HCT116 (cell line): ENCODE data around the gene MAMLD1. TPM values are rescaled to one million over a fixed set of nuclear protein-coding genes. Genes with fewer than 3 reads are reported as not detected.

ENCODE experiments used
- ATAC-seq: fragments of 200-7000 bp; cut with Tn5 transposase; 2 replicates; pipeline ENCODE4 v1.9.1; 2020; ENCODE audit warnings: mild to moderate bottlenecking, moderate library complexity
- BruUV-seq: library from RNA; stranded (reverse); fragments of 400-500 nt; replicated peaks from 2 replicates; lab custom pipeline; 2021; lab: Mats Ljungman, UMichigan
- CTCF ChIA-PET: fragments of 300-600 bp; sonication (Branson Sonifier 250); formaldehyde crosslinking; loops from one replicate; lab custom pipeline; 2021; ENCODE audit warnings: antibody characterized with exemption; lab: Charles Lee
- POLR2A ChIA-PET: fragments of 300-600, 350-600 bp; sonication (Branson Sonifier 250); formaldehyde crosslinking; loops from one replicate; lab custom pipeline; 2021; ENCODE audit warnings: antibody characterized with exemption; lab: Charles Lee
- RAD21 ChIA-PET, 2 experiments: fragments of 300-600 bp; sonication (Branson Sonifier 250); formaldehyde crosslinking; loops; one replicate each; lab custom pipeline; 2023; ENCODE audit warnings: low total read pairs in 2 of 2; ENCODE audit not compliant: uncharacterized antibody in 2 of 2, unreplicated experiment in 2 of 2, low non-redundant PET in 1 of 2; lab: Charles Lee
- DNase-seq: peaks from one replicate; pipeline ENCODE4 v3.0.0-alpha.2; 2010; ENCODE audit warnings: low read depth, low spot score
- H2AFZ ChIP-seq: fragments of 200-600 bp; shearing (Covaris generic), sonication (generic); 2 replicates; pipeline ENCODE4 v1.6.1; 2017; ENCODE audit warnings: low read depth, mixed run types, mixed read lengths, antibody characterized with exemption, low read length; ENCODE audit not compliant: poor library complexity, severe bottlenecking
- H3K27ac ChIP-seq: 2 replicates; pipeline ENCODE4 v1.5.1; 2012; ENCODE audit warnings: low read depth, low read length
- H3K27me3 ChIP-seq: fragments of 200-600 bp; sonication (generic); 2 replicates; pipeline ENCODE4 v1.6.1; 2016; ENCODE audit warnings: mixed run types, low read length, mixed read lengths; ENCODE audit not compliant: insufficient read depth
- H3K36me3 ChIP-seq, 2 experiments: fragments of 200-500 bp in 1 of 2; fragments of 200-600 bp in 1 of 2; sonication (Bioruptor generic) in 1 of 2; sonication (generic) in 1 of 2; 2 replicates each; pipeline versions ENCODE4 v1.5.1 to v1.6.1; 2014 to 2016; ENCODE audit warnings: low read length in 2 of 2, inconsistent platforms in 1 of 2, mixed read lengths in 1 of 2, mixed run types in 1 of 2; ENCODE audit not compliant: insufficient read depth in 2 of 2, control insufficient read depth in 1 of 2
- H3K4me1 ChIP-seq, 2 experiments: fragments of 200-600 bp in 1 of 2; sonication (generic) in 1 of 2; 2 replicates each; pipeline versions ENCODE4 v1.5.1 to v1.6.1; 2012 to 2017; ENCODE audit warnings: low read length in 2 of 2, inconsistent platforms in 1 of 2, mild to moderate bottlenecking in 1 of 2, mixed read lengths in 1 of 2, mixed run types in 1 of 2, moderate library complexity in 1 of 2; ENCODE audit not compliant: insufficient read depth in 2 of 2, control insufficient read depth in 1 of 2
- H3K4me2 ChIP-seq: fragments of 200-600 bp; sonication (generic); 2 replicates; pipeline ENCODE4 v1.6.1; 2017; ENCODE audit warnings: mixed run types, low read length, mixed read lengths
- H3K4me3 ChIP-seq, 2 experiments: fragments of 200-600 bp in 1 of 2; sonication (generic) in 1 of 2; replicated peaks in 1 of 2; 2 replicates each; pipeline ENCODE4 v1.5.1; 2011 to 2016; ENCODE audit warnings: low read length in 2 of 2, control low read depth in 1 of 2, low read depth in 1 of 2, mild to moderate bottlenecking in 1 of 2, mixed read lengths in 1 of 2, mixed run types in 1 of 2
- H3K79me2 ChIP-seq: fragments of 200-600 bp; sonication (generic); 2 replicates; pipeline ENCODE4 v1.6.1; 2017; ENCODE audit warnings: mild to moderate bottlenecking, mixed run types, low read length, moderate library complexity, mixed read lengths; ENCODE audit not compliant: insufficient read depth
- H3K9ac ChIP-seq: fragments of 200-600 bp; sonication (generic); 2 replicates; pipeline ENCODE4 v1.6.1; 2016; ENCODE audit warnings: low read length, mixed read lengths
- H3K9me2 ChIP-seq: fragments of 200-600 bp; sonication (generic), shearing (Covaris generic); 2 replicates; pipeline ENCODE4 v1.6.1; 2017; ENCODE audit warnings: mixed run types, mild to moderate bottlenecking, moderate library complexity; ENCODE audit not compliant: insufficient read depth
- H3K9me3 ChIP-seq, 2 experiments: fragments of 200-500 bp in 1 of 2; fragments of 200-600 bp in 1 of 2; sonication (Bioruptor generic) in 1 of 2; sonication (generic) in 1 of 2; 2 replicates each; pipeline ENCODE4 v1.6.1; 2014 to 2017; ENCODE audit warnings: low read length in 2 of 2, mixed read lengths in 2 of 2, inconsistent platforms in 1 of 2, low read depth in 1 of 2, mild to moderate bottlenecking in 1 of 2, mixed run types in 1 of 2, moderate library complexity in 1 of 2; ENCODE audit not compliant: control insufficient read depth in 1 of 2, insufficient read depth in 1 of 2
- H4K20me1 ChIP-seq: fragments of 200-600 bp; sonication (generic), shearing (Covaris generic); 2 replicates; pipeline ENCODE4 v1.6.1; 2017; ENCODE audit warnings: mixed run types, mild to moderate bottlenecking, moderate library complexity; ENCODE audit not compliant: insufficient read depth
- EZH2 ChIP-seq: fragments of 200-600 bp; sonication (generic); IDR thresholded peaks from 2 replicates; pipeline ENCODE4 v1.6.1; 2017; ENCODE audit warnings: antibody characterized with exemption, mixed run types
- EZH2phosphoT487 ChIP-seq: fragments of 200-600 bp; IDR thresholded peaks from 2 replicates; pipeline ENCODE4 v1.6.1; 2018; ENCODE audit warnings: antibody characterized with exemption, borderline replicate concordance
- FOSL1 ChIP-seq: IDR thresholded peaks from 2 replicates; pipeline ENCODE4 v1.6.1; 2012; ENCODE audit warnings: low read depth
- JUND ChIP-seq: IDR thresholded peaks from 2 replicates; pipeline ENCODE4 v1.6.1; 2012
- POLR2AphosphoS5 ChIP-seq: IDR thresholded peaks from 2 replicates; pipeline ENCODE4 v1.6.1; 2011; ENCODE audit warnings: mild to moderate bottlenecking, low read depth, low read length, moderate library complexity
- ZNF274 ChIP-seq: fragments of 200-500 bp; sonication (Bioruptor generic); IDR thresholded peaks from 2 replicates; pipeline ENCODE4 v1.6.1; 2014; ENCODE audit warnings: mild to moderate bottlenecking, low read depth, low read length, inconsistent platforms
- intact Hi-C: fragments of 100-400 bp; cut with micrococcal nuclease; formaldehyde crosslinking; loops from 2 replicates; pipeline ENCODE4 v1.10.0; 2022
- total RNA-seq: library from RNA; stranded (reverse); gene quantifications from one replicate; pipeline ENCODE4 v1.2.1, GENCODE V29; 2021; ENCODE audit not compliant: unreplicated experiment
- TF ChIP-seq, protein P1 (sequence below): IDR thresholded peaks from 2 replicates; pipeline ENCODE4 v1.6.1; 2012
- TF ChIP-seq, protein P2 (sequence below): IDR thresholded peaks from 2 replicates; pipeline ENCODE4 v1.6.1; 2012; ENCODE audit warnings: low read depth
- TF ChIP-seq, protein P3 (sequence below): IDR thresholded peaks from 2 replicates; pipeline ENCODE4 v1.6.1; 2012
- TF ChIP-seq, protein P4 (sequence below): IDR thresholded peaks from 2 replicates; pipeline ENCODE4 v1.6.1; 2011; ENCODE audit warnings: mild to moderate bottlenecking, low read length, moderate library complexity; ENCODE audit not compliant: insufficient replicate concordance; ENCODE audit errors: extremely low read depth
- TF ChIP-seq, protein P5 (sequence below), 3 experiments: fragments of 200-600 bp in 1 of 3; sonication (generic) in 1 of 3; IDR thresholded peaks in 2 of 3; conservative IDR thresholded peaks in 1 of 3; 2 replicates each; pipeline ENCODE4 v1.5.1; 2012 to 2017; ENCODE audit warnings: low read depth in 2 of 3, low read length in 2 of 3, antibody characterized with exemption in 1 of 3, borderline replicate concordance in 1 of 3, control low read depth in 1 of 3, mild to moderate bottlenecking in 1 of 3, mixed read lengths in 1 of 3, mixed run types in 1 of 3, moderate library complexity in 1 of 3; ENCODE audit not compliant: insufficient read depth in 1 of 3

The MAMLD1 gene
- total RNA-seq, 1 experiment from 2014 or later: 3.6 TPM

DNA sequence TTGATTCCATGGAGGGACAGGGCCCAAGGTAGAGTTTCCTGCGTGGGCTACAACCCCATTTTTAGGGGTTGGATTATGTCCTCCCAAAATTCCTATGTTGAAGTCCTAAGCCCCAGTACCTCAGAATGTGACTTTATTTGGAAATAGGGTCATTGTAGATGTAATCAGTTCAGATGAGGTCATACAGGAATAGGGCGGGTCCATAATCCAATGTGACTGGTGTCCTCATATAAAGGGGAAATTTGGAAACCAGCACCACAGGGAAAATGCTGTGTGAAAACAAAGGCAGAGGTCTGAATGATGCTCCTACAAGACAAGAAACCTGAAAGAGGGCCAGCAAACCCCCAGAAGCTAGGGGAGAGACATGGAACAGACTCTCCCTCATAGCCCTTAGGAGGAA lies 31.1 kb upstream of the MAMLD1 start:
- Histone ChIP-seq H3K4me3 (no peak overlapping the region), H3K9me2 (no peaks in the 10 kb centered on the region), H3K9ac (no peak overlapping the region), H2AFZ (no peak overlapping the region), H3K4me1 (no peaks in the 10 kb centered on the region), H3K27ac (no peak overlapping the region), H3K4me2 (no peak overlapping the region), H4K20me1 (no peaks in the 10 kb centered on the region), H3K9me3 (no peaks in the 10 kb centered on the region), H3K79me2 (no peaks in the 10 kb centered on the region), H3K27me3 (no peaks in the 10 kb centered on the region), H3K36me3 (no peaks in the 10 kb centered on the region)
- BruUV-seq: no TSS peak
- ChIA-PET POLR2A (no interaction called here), CTCF (no interaction called here), RAD21 (no interaction called here)
- no peak for ATAC-seq
- intact Hi-C loops: no loop called here
- no peak for DNase-seq
- TF ChIP-seq, protein P1, sequence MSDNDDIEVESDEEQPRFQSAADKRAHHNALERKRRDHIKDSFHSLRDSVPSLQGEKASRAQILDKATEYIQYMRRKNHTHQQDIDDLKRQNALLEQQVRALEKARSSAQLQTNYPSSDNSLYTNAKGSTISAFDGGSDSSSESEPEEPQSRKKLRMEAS: no peak
- TF ChIP-seq, protein P2, sequence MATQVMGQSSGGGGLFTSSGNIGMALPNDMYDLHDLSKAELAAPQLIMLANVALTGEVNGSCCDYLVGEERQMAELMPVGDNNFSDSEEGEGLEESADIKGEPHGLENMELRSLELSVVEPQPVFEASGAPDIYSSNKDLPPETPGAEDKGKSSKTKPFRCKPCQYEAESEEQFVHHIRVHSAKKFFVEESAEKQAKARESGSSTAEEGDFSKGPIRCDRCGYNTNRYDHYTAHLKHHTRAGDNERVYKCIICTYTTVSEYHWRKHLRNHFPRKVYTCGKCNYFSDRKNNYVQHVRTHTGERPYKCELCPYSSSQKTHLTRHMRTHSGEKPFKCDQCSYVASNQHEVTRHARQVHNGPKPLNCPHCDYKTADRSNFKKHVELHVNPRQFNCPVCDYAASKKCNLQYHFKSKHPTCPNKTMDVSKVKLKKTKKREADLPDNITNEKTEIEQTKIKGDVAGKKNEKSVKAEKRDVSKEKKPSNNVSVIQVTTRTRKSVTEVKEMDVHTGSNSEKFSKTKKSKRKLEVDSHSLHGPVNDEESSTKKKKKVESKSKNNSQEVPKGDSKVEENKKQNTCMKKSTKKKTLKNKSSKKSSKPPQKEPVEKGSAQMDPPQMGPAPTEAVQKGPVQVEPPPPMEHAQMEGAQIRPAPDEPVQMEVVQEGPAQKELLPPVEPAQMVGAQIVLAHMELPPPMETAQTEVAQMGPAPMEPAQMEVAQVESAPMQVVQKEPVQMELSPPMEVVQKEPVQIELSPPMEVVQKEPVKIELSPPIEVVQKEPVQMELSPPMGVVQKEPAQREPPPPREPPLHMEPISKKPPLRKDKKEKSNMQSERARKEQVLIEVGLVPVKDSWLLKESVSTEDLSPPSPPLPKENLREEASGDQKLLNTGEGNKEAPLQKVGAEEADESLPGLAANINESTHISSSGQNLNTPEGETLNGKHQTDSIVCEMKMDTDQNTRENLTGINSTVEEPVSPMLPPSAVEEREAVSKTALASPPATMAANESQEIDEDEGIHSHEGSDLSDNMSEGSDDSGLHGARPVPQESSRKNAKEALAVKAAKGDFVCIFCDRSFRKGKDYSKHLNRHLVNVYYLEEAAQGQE: no peak
- TF ChIP-seq, protein P3, sequence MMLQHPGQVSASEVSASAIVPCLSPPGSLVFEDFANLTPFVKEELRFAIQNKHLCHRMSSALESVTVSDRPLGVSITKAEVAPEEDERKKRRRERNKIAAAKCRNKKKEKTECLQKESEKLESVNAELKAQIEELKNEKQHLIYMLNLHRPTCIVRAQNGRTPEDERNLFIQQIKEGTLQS: no peak
- TF ChIP-seq JUND (no peak), FOSL1 (no peak)

DNA sequence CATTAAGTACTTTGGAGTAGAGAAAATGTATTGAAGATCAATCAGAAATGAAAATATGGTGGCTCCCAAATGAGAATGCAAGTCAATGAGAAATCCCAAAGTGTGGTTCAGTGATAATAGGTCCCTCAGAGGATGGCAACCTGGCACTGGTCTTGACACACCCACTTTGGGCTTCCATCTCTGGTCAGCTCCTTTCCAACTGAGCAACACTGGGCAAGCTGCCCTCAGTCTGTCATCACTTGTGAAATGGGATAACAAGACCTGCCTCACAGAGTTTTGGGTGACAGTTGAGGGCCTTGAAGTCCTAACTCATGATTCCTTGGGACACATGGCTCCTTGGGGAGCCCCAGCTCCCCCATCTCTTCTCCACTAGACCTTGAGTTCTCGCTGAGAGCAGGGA lies 29.0 kb upstream of the MAMLD1 start:
- CTCF ChIA-PET: no interaction called here
- no peaks in the 10 kb centered on the region for H3K9me2 ChIP-seq
- no peak for TF ChIP-seq EZH2
- TF ChIP-seq, protein P4, sequence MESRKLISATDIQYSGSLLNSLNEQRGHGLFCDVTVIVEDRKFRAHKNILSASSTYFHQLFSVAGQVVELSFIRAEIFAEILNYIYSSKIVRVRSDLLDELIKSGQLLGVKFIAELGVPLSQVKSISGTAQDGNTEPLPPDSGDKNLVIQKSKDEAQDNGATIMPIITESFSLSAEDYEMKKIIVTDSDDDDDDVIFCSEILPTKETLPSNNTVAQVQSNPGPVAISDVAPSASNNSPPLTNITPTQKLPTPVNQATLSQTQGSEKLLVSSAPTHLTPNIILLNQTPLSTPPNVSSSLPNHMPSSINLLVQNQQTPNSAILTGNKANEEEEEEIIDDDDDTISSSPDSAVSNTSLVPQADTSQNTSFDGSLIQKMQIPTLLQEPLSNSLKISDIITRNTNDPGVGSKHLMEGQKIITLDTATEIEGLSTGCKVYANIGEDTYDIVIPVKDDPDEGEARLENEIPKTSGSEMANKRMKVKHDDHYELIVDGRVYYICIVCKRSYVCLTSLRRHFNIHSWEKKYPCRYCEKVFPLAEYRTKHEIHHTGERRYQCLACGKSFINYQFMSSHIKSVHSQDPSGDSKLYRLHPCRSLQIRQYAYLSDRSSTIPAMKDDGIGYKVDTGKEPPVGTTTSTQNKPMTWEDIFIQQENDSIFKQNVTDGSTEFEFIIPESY: no peak
- TF ChIP-seq, protein P3: no peak
- TF ChIP-seq, protein P5, sequence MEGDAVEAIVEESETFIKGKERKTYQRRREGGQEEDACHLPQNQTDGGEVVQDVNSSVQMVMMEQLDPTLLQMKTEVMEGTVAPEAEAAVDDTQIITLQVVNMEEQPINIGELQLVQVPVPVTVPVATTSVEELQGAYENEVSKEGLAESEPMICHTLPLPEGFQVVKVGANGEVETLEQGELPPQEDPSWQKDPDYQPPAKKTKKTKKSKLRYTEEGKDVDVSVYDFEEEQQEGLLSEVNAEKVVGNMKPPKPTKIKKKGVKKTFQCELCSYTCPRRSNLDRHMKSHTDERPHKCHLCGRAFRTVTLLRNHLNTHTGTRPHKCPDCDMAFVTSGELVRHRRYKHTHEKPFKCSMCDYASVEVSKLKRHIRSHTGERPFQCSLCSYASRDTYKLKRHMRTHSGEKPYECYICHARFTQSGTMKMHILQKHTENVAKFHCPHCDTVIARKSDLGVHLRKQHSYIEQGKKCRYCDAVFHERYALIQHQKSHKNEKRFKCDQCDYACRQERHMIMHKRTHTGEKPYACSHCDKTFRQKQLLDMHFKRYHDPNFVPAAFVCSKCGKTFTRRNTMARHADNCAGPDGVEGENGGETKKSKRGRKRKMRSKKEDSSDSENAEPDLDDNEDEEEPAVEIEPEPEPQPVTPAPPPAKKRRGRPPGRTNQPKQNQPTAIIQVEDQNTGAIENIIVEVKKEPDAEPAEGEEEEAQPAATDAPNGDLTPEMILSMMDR (IDR thresholded peaks at IDR 0.05 in 2 of 3, conservative IDR thresholded peaks at IDR 0.05 in 1 of 3; ENCODE audit: borderline replicate concordance in 1 of 3, insufficient read depth in 1 of 3, low read depth in 2 of 3, low read length in 2 of 3): no peak
- TF ChIP-seq EZH2phosphoT487: no peak
- TF ChIP-seq POLR2AphosphoS5: no peak
- no peak for TF ChIP-seq FOSL1
- TF ChIP-seq ZNF274: no peak

More for the DNA sequence above, 29.0 kb upstream of the MAMLD1 start:
- Histone ChIP-seq H2AFZ (no peak overlapping the region), H3K79me2 (no peaks in the 10 kb centered on the region), H3K27ac (no peak overlapping the region), H3K4me3 (no peak overlapping the region), H3K9me3 (no peaks in the 10 kb centered on the region), H3K4me1 (no peaks in the 10 kb centered on the region), H3K27me3 (no peaks in the 10 kb centered on the region), H3K9ac (no peak overlapping the region), H3K36me3 (no peaks in the 10 kb centered on the region), H4K20me1 (no peaks in the 10 kb centered on the region), H3K4me2 (no peak overlapping the region)
- BruUV-seq: no TSS peak
- intact Hi-C loops: no loop called here
- POLR2A ChIA-PET: no interaction called here
- RAD21 ChIA-PET: no interaction called here
- ATAC-seq (no peak), DNase-seq (no peak)
